Keratinocyte (primary cell): ENCODE measurements around the gene NXT2. TPM values are rescaled to one million over a fixed set of nuclear protein-coding genes. Genes with fewer than 3 reads are reported as not detected.
"Not testable (repeated sequence)": the region's sequence is repeated elsewhere in the genome, so short reads cannot be mapped to it uniquely, and the experiment has no call there.

Experiments
- DNase-seq: peaks from one replicate; pipeline ENCODE4 v3.0.0-alpha.2; 2011; ENCODE audit warnings: low read depth, missing footprints, low spot score
- FAIRE-seq: peaks from 2 replicates; lab custom pipeline; 2011; peaks lifted over from hg19 to GRCh38; lab: Jason Lieb, UNC
- H2AFZ ChIP-seq: 2 replicates; pipeline ENCODE4 v1.6.0; 2012; ENCODE audit warnings: low read length, control low read depth, inconsistent platforms; ENCODE audit not compliant: control insufficient read depth
- H3K27ac ChIP-seq: 2 replicates; pipeline ENCODE4 v1.5.1; 2011; ENCODE audit warnings: low read length; ENCODE audit not compliant: control insufficient read depth, insufficient read depth
- H3K27me3 ChIP-seq: 3 replicates; pipeline ENCODE4 v1.6.0; 2011; ENCODE audit warnings: low read length; ENCODE audit not compliant: control insufficient read depth, insufficient read depth; ENCODE audit errors: extremely low read depth
- H3K36me3 ChIP-seq, 2 experiments: 2 replicates in 1 of 2; 3 replicates in 1 of 2; pipeline ENCODE4 v1.5.1; 2011; ENCODE audit warnings: low read length in 2 of 2, mild to moderate bottlenecking in 1 of 2; ENCODE audit not compliant: control insufficient read depth in 2 of 2, insufficient read depth in 2 of 2; ENCODE audit errors: extremely low read depth in 1 of 2
- H3K4me1 ChIP-seq: 3 replicates; pipeline ENCODE4 v1.5.1; 2011; ENCODE audit warnings: low read length; ENCODE audit not compliant: control insufficient read depth, insufficient read depth; ENCODE audit errors: extremely low read depth
- H3K4me2 ChIP-seq: 3 replicates; pipeline ENCODE4 v1.6.0; 2011; ENCODE audit warnings: low read depth, low read length; ENCODE audit not compliant: control insufficient read depth, insufficient read depth; ENCODE audit errors: extremely low read depth
- H3K4me3 ChIP-seq, 3 experiments: fragments of 200-600 bp in 1 of 3; sonication (generic) in 1 of 3; 2 replicates in 2 of 3; 3 replicates in 1 of 3; pipeline ENCODE4 v1.5.1; 2011 to 2016; ENCODE audit warnings: low read length in 3 of 3, mild to moderate bottlenecking in 3 of 3, control low read depth in 2 of 3, inconsistent platforms in 1 of 3, low read depth in 1 of 3, mixed read lengths in 1 of 3, mixed run types in 1 of 3, moderate library complexity in 1 of 3; ENCODE audit not compliant: control insufficient read depth in 2 of 3, insufficient read depth in 2 of 3; ENCODE audit errors: extremely low read depth in 1 of 3
- H3K79me2 ChIP-seq: 2 replicates; pipeline ENCODE4 v1.6.0; 2012; ENCODE audit warnings: low read length; ENCODE audit not compliant: control insufficient read depth, insufficient read depth
- H3K9ac ChIP-seq: 3 replicates; pipeline ENCODE4 v1.6.0; 2011; ENCODE audit warnings: low read length; ENCODE audit not compliant: control insufficient read depth, insufficient read depth; ENCODE audit errors: extremely low read depth
- H3K9me1 ChIP-seq: 3 replicates; pipeline ENCODE4 v1.6.0; 2011; ENCODE audit warnings: low read length; ENCODE audit not compliant: control insufficient read depth, insufficient read depth; ENCODE audit errors: extremely low read depth
- H3K9me3 ChIP-seq: 2 replicates; pipeline ENCODE4 v1.5.1; 2012; ENCODE audit warnings: low read depth, low read length; ENCODE audit not compliant: control insufficient read depth
- H4K20me1 ChIP-seq: 3 replicates; pipeline ENCODE4 v1.6.0; 2011; ENCODE audit warnings: low read length; ENCODE audit not compliant: control insufficient read depth, insufficient read depth; ENCODE audit errors: extremely low read depth
- CTCF ChIP-seq, 3 experiments: IDR thresholded peaks in 1 of 3; conservative IDR thresholded peaks in 1 of 3; optimal IDR thresholded peaks in 1 of 3; 2 replicates in 2 of 3; 3 replicates in 1 of 3; pipeline versions ENCODE3 to v1.5.1; 2011; ENCODE audit warnings: low read length in 3 of 3, mild to moderate bottlenecking in 3 of 3, moderate library complexity in 2 of 3, control low read depth in 1 of 3, inconsistent platforms in 1 of 3; ENCODE audit not compliant: insufficient read depth in 2 of 3; ENCODE audit errors: extremely low read depth in 1 of 3
- EZH2 ChIP-seq: IDR thresholded peaks from one replicate; pipeline ENCODE4 v1.6.1; 2012; ENCODE audit warnings: inconsistent platforms, mild to moderate bottlenecking, low read length, moderate library complexity
- dilution Hi-C: fragments of 300-500 bp; cut with MboI; formaldehyde crosslinking; loops from one replicate; pipeline ENCODE4 v1.7.0; 2020; ENCODE audit warnings: low sequenced_read_pairs; ENCODE audit not compliant: extremely low pct_ligation_motif_present
- polyA plus RNA-seq, 5 experiments: library from polyadenylated mRNA; depleted of rRNA in 3 of 5; stranded (reverse) in 3 of 5; stranded (forward) in 1 of 5; unstranded in 1 of 5; fragments of >200 nt; gene quantifications; 1 replicate in 1 of 5; 2 replicates in 3 of 5; 3 replicates in 1 of 5; pipeline versions ENCODE4 v1.2.1 to v1.2.3, GENCODE V29; 2011 to 2012; ENCODE audit warnings: missing spikeins in 2 of 5, low read depth in 1 of 5, low replicate concordance in 1 of 5

The NXT2 gene
- polyA plus RNA-seq, 1 donor (not counting 4 experiments of a cell fraction or from before 2014, with no cell fraction given): 7.7 TPM

DNA sequence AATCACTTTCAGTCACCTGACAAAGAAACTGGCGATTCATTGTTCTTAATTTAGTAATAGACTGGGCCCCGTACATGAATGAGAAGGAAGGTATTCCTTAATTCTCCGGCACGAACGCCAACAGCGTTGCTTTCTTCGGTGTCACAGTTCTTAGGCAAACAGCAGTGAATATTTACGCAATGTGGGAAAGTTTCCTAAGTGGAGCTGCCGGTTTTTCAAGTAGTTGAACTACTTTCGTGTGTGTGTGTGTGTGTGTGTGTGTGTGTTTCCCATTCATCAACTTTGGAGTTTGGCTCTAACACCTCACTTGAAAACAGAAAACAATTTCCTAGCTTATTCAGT is 651 bp downstream of the NXT2 start:
- dilution Hi-C loops: no loop called here
- Histone ChIP-seq H3K27me3 (no peaks in the 10 kb centered on the region), H3K9me1 (no peaks in the 10 kb centered on the region), H3K79me2 (no peaks in the 10 kb centered on the region), H2AFZ (peak overlapping the region; percentile 4), H3K4me2 (peak overlapping the region; percentile 42), H3K36me3 (no peaks in the 10 kb centered on the region), H3K4me1 (peaks cover 4% of the 10 kb centered on the region), H3K9ac (peak overlapping the region; percentile 81), H3K9me3 (no peaks in the 10 kb centered on the region), H3K4me3 (peak overlapping the region; percentile 53 to 66 (median 54)), H3K27ac (peak overlapping the region; percentile 89), H4K20me1 (no peaks in the 10 kb centered on the region)
- TF ChIP-seq CTCF (optimal IDR thresholded peaks at IDR 0.05 in 1 of 3, IDR thresholded peaks at IDR 0.05 in 1 of 3, conservative IDR thresholded peaks at IDR 0.05 in 1 of 3; ENCODE audit: extremely low read depth in 1 of 3, insufficient read depth in 2 of 3, low read length in 3 of 3) (no peak), EZH2 (no peak)
- peak; percentile 17 for FAIRE-seq
- DNase-seq: no peak

DNA sequence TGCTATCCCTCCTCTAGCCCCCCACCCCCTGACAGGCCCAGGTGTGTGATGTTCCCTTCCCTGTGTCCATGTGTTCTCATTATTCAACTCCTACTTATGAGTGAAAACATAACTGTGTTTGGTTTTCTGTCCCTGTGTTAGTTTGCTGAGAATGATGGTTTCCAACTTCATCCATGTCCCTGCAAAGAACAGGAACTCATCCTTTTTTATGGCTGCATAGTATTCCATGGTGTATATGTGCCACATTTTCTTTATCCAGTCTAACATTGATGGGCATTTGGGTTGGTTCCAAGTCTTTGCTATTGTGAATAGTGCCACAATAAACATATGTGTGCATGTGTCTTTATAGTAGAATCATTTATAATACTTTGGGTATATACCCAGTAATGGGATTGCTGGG is 2.4 kb downstream of the NXT2 start:
- H4K20me1 ChIP-seq, H3K4me1 ChIP-seq, FAIRE-seq, H3K9ac ChIP-seq, H3K9me3 ChIP-seq, H3K36me3 ChIP-seq, H3K4me2 ChIP-seq, H3K27me3 ChIP-seq, DNase-seq, H3K79me2 ChIP-seq, H3K9me1 ChIP-seq, dilution Hi-C loops, H2AFZ ChIP-seq, H3K4me3 ChIP-seq, H3K27ac ChIP-seq: not testable (repeated sequence)

DNA sequence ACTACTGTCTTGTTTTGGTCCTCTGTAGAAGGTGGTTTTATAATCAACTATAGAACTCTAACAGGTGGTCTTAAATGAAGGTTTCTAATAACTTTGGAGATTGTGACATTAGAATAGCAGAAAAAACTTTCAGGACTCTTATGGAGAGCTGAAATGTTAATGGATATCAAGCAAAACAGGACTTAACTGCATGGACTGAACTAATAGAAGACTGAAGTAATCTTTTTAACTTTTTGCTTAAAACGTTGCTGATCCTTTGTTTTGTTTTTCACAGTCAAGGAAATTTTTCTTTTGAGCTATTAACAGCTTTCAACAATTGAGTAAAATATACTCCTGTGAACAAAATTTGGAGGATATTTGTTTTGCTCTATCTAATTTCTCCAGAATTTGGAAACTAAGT is 17.2 kb downstream of the NXT2 start:
- no peak for FAIRE-seq
- Histone ChIP-seq H3K9me3 (no peaks in the 10 kb centered on the region), H3K36me3 (no peaks in the 10 kb centered on the region), H3K79me2 (no peaks in the 10 kb centered on the region), H3K9ac (no peak overlapping the region), H2AFZ (no peak overlapping the region), H3K4me2 (no peak overlapping the region), H4K20me1 (peaks cover 2% of the 10 kb centered on the region), H3K9me1 (no peaks in the 10 kb centered on the region), H3K27ac (no peak overlapping the region), H3K27me3 (peaks cover 5% of the 10 kb centered on the region), H3K4me1 (no peaks in the 10 kb centered on the region), H3K4me3 (no peak overlapping the region)
- dilution Hi-C loops: no loop called here
- no peak for TF ChIP-seq CTCF (optimal IDR thresholded peaks at IDR 0.05 in 1 of 3, IDR thresholded peaks at IDR 0.05 in 1 of 3, conservative IDR thresholded peaks at IDR 0.05 in 1 of 3; ENCODE audit: extremely low read depth in 1 of 3, insufficient read depth in 2 of 3, low read length in 3 of 3)
- TF ChIP-seq EZH2: no peak
- no peak for DNase-seq

GRCh38 chrX:109576083-109576482 is 39.4 kb downstream of the NXT2 start:
- H3K27ac ChIP-seq, H3K4me1 ChIP-seq, H3K36me3 ChIP-seq, H3K79me2 ChIP-seq, H4K20me1 ChIP-seq, DNase-seq, H3K9ac ChIP-seq, H3K27me3 ChIP-seq, H3K9me1 ChIP-seq, H3K4me2 ChIP-seq, FAIRE-seq, dilution Hi-C loops, H2AFZ ChIP-seq, H3K9me3 ChIP-seq, H3K4me3 ChIP-seq: not testable (repeated sequence)
